ENCODE measurements around the gene DISP2.

DISP2 gene

DNA sequence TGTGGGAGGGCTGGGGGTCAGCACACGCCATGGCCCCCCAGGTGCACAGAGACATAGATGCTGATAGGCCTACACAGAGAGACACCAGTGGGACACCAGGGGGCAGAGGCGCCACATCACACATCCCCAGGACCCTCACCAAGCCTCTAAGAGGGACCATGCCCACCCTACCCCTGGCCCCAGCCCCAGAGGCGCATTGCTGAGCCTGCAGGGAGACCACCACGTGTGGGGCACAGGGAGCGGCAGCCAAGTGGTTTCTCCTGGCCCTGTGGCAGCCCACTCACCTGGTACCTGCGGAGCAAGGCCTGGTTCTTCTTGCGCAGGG is 18.4 kb upstream of the DISP2 start:
- ATAC-seq, result 0 out of 3 replicates have a peak, but pooled peaks have one; percentile 1

DNA sequence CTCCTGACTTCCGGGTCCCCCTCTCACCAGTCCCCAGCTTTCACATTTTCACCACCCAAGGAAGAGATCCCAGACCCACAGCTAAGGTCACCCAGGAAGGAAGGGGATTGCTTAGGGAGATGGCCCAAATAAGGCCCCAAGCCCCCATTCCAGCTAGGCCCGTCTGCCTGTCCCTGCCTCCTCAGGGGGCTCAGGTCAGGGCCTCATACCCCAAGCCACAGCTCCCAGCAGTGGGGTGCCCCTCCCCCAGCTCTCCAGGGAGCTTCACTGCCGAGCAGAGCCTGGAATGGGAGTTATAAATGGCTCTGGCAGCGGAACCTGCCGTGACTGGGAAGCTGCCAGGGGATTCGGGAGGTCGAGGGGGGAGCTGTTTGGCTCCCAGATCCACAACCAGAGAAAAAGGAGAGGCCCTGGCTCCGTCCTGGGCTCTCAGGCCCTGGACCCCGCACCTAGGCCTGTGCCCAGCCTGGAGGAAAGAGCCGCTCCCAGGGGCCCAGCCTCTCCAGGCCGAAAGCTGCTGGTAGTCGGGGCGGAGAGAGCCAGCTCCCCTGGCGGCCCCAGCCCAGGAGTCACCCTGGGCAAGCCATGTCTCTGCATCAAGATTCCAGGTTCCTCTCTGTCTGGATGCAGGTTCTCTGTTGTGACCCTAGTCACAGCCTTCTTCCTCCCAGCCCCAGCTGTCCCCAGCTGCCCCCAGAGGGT is 17.8 kb upstream of the DISP2 start:
- peak; percentile 51 for ATAC-seq
- TF ChIP-seq ZFP30 (CRISPR knock-in tag; IDR thresholded peaks at IDR 0.05), result peak; percentile 1; the same call in 1 of the 2 replicates
- TF ChIP-seq, protein P1, sequence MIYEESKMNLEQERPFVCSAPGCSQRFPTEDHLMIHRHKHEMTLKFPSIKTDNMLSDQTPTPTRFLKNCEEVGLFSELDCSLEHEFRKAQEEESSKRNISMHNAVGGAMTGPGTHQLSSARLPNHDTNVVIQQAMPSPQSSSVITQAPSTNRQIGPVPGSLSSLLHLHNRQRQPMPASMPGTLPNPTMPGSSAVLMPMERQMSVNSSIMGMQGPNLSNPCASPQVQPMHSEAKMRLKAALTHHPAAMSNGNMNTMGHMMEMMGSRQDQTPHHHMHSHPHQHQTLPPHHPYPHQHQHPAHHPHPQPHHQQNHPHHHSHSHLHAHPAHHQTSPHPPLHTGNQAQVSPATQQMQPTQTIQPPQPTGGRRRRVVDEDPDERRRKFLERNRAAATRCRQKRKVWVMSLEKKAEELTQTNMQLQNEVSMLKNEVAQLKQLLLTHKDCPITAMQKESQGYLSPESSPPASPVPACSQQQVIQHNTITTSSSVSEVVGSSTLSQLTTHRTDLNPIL (CRISPR knock-in tag; IDR thresholded peaks at IDR 0.05; ENCODE audit: low read depth), result no peak
- TF ChIP-seq ESRRG (CRISPR knock-in tag; IDR thresholded peaks at IDR 0.05), result 0 out of 2 replicates have a peak, but pooled peaks have one; percentile 36
- 0 out of 2 replicates have a peak, but pooled peaks have one; percentile 31 for TF ChIP-seq SNAI2 (CRISPR knock-in tag; IDR thresholded peaks at IDR 0.05)
- no peak for TF ChIP-seq OSR1 (CRISPR knock-in tag; IDR thresholded peaks at IDR 0.05)

More for the DNA sequence above, 18.4 kb upstream of the DISP2 start:
- TF ChIP-seq, protein P2, sequence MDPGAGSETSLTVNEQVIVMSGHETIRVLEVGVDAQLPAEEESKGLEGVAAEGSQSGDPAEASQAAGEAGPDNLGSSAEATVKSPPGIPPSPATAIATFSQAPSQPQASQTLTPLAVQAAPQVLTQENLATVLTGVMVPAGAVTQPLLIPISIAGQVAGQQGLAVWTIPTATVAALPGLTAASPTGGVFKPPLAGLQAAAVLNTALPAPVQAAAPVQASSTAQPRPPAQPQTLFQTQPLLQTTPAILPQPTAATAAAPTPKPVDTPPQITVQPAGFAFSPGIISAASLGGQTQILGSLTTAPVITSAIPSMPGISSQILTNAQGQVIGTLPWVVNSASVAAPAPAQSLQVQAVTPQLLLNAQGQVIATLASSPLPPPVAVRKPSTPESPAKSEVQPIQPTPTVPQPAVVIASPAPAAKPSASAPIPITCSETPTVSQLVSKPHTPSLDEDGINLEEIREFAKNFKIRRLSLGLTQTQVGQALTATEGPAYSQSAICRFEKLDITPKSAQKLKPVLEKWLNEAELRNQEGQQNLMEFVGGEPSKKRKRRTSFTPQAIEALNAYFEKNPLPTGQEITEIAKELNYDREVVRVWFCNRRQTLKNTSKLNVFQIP (CRISPR knock-in tag; IDR thresholded peaks at IDR 0.05; ENCODE audit: borderline replicate concordance, low read depth), result no peak
- TF ChIP-seq TOX (CRISPR knock-in tag; IDR thresholded peaks at IDR 0.05; ENCODE audit: borderline replicate concordance), result no peak
- TF ChIP-seq ARNTL (CRISPR knock-in tag; IDR thresholded peaks at IDR 0.05; ENCODE audit: borderline replicate concordance, low read depth), result no peak

DNA sequence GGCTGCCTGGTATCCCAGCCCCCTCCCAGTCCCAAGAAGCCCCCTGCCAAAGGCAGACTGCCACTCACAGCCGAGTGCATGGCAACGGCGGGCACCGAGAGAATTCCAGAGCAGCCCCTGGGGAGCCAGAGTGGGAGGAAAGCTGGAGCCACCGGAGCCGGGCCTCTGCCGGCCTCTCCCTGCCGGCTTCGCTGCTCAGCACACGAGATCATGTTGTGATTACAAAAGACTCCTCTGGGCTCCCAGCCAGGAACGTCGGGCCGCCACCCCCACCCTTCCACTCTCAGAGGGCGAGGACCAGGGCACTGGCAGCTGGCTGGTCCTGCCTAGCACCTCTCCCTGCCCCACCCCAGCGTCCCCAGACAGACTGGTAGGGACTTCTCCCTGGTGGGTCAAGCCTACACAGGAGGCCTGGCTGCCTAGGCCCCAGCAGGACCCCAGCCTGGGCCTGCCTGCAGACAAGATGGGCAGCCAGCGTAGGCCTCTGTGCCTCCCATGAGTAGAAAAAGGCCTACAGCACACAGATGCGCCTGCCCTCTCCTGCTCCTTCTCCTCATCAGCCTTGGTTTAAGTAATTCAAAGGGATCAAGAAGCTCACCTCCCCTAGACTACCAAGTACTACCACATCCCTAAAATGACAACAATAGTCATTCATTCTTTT is 17.1 kb upstream of the DISP2 start, which contains the start of gene CCDC9B:
Gene CCDC9B, minus strand, starts transcription at position 200 of the 661 bp plus-strand sequence. Its CDS starts 120 bp downstream, at position 80.
- ATAC-seq, result peak; percentile 68

DNA sequence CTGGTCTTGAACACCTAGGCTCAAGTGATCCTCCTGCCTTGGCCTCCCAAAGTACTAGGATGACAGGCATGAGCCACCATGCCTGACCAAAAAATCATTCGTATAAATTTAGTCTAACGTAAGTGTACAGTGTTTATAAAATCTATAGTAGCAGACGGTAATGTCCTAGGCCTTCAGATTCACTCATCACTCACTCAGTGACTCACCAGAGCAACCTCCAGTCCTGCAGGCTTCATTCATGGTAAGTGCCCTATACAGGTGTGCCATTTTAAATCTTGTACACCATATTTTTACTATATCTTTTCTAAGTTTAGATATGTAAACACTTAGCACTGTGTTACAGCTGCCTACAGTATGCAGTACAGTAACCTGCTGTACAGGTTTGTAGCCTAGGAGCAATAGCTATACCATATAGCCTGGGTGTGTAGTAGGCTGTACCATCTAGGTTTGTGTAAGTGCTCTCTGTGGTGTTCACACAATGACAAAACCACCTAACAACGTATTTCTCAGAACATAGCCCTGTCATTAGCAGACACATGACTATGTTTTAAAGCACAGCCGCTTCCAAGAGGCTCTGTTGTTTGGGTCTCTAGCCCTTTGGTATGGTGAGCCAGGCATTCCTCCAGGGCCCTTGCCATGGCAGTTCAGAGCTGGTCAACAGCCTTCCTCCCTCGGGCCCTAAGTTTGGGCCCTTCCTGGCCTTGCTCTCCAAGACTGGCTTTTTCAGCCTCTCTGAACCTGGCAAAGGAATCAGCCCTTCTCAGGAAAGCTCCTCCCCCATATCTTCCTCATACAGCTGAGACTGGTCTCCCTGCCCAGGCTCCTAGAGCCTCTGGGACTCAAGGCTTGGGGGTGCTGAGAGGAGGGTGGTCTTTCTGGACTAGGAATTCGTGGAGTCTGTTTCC is 15.4 kb upstream of the DISP2 start:
- no peak for TF ChIP-seq ZFP3 (CRISPR knock-in tag; IDR thresholded peaks at IDR 0.05)
- TF ChIP-seq ZFP30 (CRISPR knock-in tag; IDR thresholded peaks at IDR 0.05), result no peak
- TF ChIP-seq ESRRG (CRISPR knock-in tag; IDR thresholded peaks at IDR 0.05), result no peak
- no peak for TF ChIP-seq ZNF565 (CRISPR knock-in tag; conservative IDR thresholded peaks at IDR 0.05; ENCODE audit: low read depth)
- TF ChIP-seq TCF4 (CRISPR knock-in tag; IDR thresholded peaks at IDR 0.05; ENCODE audit: borderline replicate concordance), result no peak
- TF ChIP-seq, protein P1 (CRISPR knock-in tag; IDR thresholded peaks at IDR 0.05; ENCODE audit: low read depth), result no peak
- no peak for TF ChIP-seq TOX (CRISPR knock-in tag; IDR thresholded peaks at IDR 0.05; ENCODE audit: borderline replicate concordance)
- TF ChIP-seq SNAI2 (CRISPR knock-in tag; IDR thresholded peaks at IDR 0.05), result no peak
- no peak for TF ChIP-seq CSDC2 (CRISPR knock-in tag; IDR thresholded peaks at IDR 0.05)
- no peak for TF ChIP-seq RARB (CRISPR knock-in tag; IDR thresholded peaks at IDR 0.05)
- TF ChIP-seq PPARA (CRISPR knock-in tag; IDR thresholded peaks at IDR 0.05; ENCODE audit: borderline replicate concordance), result no peak
- TF ChIP-seq BACH2 (CRISPR knock-in tag; IDR thresholded peaks at IDR 0.05; ENCODE audit: borderline replicate concordance), result no peak
- ATAC-seq, result no peak

More for the DNA sequence above, 17.1 kb upstream of the DISP2 start, which contains the start of gene CCDC9B:
- TF ChIP-seq GLIS3 (CRISPR knock-in tag; IDR thresholded peaks at IDR 0.05), result no peak
- no peak for TF ChIP-seq PPARA (CRISPR knock-in tag; IDR thresholded peaks at IDR 0.05; ENCODE audit: borderline replicate concordance)
- TF ChIP-seq, protein P1 (CRISPR knock-in tag; IDR thresholded peaks at IDR 0.05; ENCODE audit: low read depth), result no peak
- TF ChIP-seq, protein P3, sequence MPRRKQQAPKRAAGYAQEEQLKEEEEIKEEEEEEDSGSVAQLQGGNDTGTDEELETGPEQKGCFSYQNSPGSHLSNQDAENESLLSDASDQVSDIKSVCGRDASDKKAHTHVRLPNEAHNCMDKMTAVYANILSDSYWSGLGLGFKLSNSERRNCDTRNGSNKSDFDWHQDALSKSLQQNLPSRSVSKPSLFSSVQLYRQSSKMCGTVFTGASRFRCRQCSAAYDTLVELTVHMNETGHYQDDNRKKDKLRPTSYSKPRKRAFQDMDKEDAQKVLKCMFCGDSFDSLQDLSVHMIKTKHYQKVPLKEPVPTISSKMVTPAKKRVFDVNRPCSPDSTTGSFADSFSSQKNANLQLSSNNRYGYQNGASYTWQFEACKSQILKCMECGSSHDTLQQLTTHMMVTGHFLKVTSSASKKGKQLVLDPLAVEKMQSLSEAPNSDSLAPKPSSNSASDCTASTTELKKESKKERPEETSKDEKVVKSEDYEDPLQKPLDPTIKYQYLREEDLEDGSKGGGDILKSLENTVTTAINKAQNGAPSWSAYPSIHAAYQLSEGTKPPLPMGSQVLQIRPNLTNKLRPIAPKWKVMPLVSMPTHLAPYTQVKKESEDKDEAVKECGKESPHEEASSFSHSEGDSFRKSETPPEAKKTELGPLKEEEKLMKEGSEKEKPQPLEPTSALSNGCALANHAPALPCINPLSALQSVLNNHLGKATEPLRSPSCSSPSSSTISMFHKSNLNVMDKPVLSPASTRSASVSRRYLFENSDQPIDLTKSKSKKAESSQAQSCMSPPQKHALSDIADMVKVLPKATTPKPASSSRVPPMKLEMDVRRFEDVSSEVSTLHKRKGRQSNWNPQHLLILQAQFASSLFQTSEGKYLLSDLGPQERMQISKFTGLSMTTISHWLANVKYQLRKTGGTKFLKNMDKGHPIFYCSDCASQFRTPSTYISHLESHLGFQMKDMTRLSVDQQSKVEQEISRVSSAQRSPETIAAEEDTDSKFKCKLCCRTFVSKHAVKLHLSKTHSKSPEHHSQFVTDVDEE (CRISPR knock-in tag; IDR thresholded peaks at IDR 0.05), result no peak
- no peak for TF ChIP-seq ZNF70 (CRISPR knock-in tag; IDR thresholded peaks at IDR 0.05)
- no peak for TF ChIP-seq SNAI2 (CRISPR knock-in tag; IDR thresholded peaks at IDR 0.05)
- no peak for TF ChIP-seq CSDC2 (CRISPR knock-in tag; IDR thresholded peaks at IDR 0.05)
- no peak for TF ChIP-seq RARB (CRISPR knock-in tag; IDR thresholded peaks at IDR 0.05)
- no peak for TF ChIP-seq ZNF8 (CRISPR knock-in tag; IDR thresholded peaks at IDR 0.05)
- TF ChIP-seq ARNTL (CRISPR knock-in tag; IDR thresholded peaks at IDR 0.05; ENCODE audit: borderline replicate concordance, low read depth), result no peak

Measured in SK-N-SH treated with all-trans-retinoic acid at 6 μM for 48 hours (cell line).